Hepatocyte (in vitro differentiated cells): ENCODE results near the gene MMP15.

Experiments
- CTCF ChIP-seq: fragments of 200-600 bp; sonication (generic); IDR thresholded peaks from 2 replicates; pipeline ENCODE4 v1.5.1; 2016; ENCODE audit warnings: antibody characterized with exemption, mild to moderate bottlenecking; ENCODE audit not compliant: poor library complexity
- EZH2 ChIP-seq: fragments of 200-600 bp; sonication (generic); IDR thresholded peaks from 2 replicates; pipeline ENCODE4 v1.6.1; 2016; ENCODE audit warnings: antibody characterized with exemption, mild to moderate bottlenecking, borderline replicate concordance
- EZH2phosphoT487 ChIP-seq: fragments of 200-600 bp; sonication (generic); IDR thresholded peaks from one replicate; pipeline ENCODE4 v1.6.1; 2018; ENCODE audit warnings: antibody characterized with exemption, mild to moderate bottlenecking, low read depth, moderate library complexity; ENCODE audit not compliant: unreplicated experiment, severe bottlenecking

- TF ChIP-seq CTCF (no peak), EZH2 (no peak), EZH2phosphoT487 (no peak)
Measured at GRCh38 chr16:58077796-58078195, 52.2 kb downstream of the MMP15 start.
